Ishikawa (cell line): Measurements from ENCODE around the gene HAP1.

Experiments used
- CEBPB ChIP-seq: IDR thresholded peaks from 2 replicates; pipeline ENCODE4 v1.6.1; 2012
- CREB1 ChIP-seq: IDR thresholded peaks from 2 replicates; pipeline ENCODE4 v1.6.1; 2012; ENCODE audit warnings: low read depth
- EGR1 ChIP-seq: IDR thresholded peaks from 2 replicates; pipeline ENCODE4 v1.6.1; 2012
- EP300 ChIP-seq: IDR thresholded peaks from 2 replicates; pipeline ENCODE4 v1.6.1; 2012; ENCODE audit warnings: borderline replicate concordance
- NFIC ChIP-seq: IDR thresholded peaks from 2 replicates; pipeline ENCODE4 v1.6.1; 2012
- RAD21 ChIP-seq: IDR thresholded peaks from 2 replicates; pipeline ENCODE4 v1.6.1; 2012; ENCODE audit warnings: low read depth
- TAF1 ChIP-seq: IDR thresholded peaks from 2 replicates; pipeline ENCODE4 v1.6.1; 2012; ENCODE audit warnings: low read depth, mild to moderate bottlenecking
- TCF12 ChIP-seq: IDR thresholded peaks from 2 replicates; pipeline ENCODE4 v1.6.1; 2012; ENCODE audit warnings: low read depth
- TF ChIP-seq, protein P1 (sequence below): IDR thresholded peaks from 2 replicates; pipeline ENCODE4 v1.6.1; 2012; ENCODE audit warnings: low read depth, mild to moderate bottlenecking
- TF ChIP-seq, protein P2 (sequence below): IDR thresholded peaks from 2 replicates; pipeline ENCODE4 v1.6.1; 2012

DNA sequence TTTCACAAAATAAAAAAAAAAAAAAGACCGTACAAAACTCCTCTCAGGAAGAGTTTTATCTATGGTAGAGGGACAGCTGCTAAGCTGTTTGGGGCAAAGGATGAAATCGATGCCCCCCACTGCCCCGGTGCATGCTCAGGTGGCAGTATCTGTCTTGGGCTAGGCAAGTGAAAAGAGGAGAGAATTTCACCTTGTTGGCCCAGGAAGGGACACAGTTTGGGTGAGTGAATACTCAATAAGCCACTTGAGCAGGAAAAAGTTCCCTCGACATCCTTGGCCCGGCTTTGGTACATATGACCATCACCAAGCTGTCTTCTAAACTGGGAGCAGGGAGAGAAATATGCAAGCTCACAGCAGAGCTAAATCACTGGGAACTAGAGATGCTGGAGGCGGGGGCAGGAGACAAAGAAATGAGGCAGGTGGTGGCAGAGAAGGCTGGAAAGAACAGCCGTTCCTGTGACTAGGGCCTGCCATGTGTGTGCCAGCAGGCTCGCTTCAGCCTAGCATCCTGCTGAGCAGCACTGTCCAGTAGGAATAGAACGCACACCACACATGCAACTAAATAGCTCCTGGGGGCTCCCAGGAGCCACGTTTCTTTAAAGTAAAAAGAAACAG is 53.9 kb downstream of the HAP1 start:
- no peak for TF ChIP-seq EP300
- no peak for TF ChIP-seq TCF12
- no peak for TF ChIP-seq TAF1
- TF ChIP-seq, protein P1, sequence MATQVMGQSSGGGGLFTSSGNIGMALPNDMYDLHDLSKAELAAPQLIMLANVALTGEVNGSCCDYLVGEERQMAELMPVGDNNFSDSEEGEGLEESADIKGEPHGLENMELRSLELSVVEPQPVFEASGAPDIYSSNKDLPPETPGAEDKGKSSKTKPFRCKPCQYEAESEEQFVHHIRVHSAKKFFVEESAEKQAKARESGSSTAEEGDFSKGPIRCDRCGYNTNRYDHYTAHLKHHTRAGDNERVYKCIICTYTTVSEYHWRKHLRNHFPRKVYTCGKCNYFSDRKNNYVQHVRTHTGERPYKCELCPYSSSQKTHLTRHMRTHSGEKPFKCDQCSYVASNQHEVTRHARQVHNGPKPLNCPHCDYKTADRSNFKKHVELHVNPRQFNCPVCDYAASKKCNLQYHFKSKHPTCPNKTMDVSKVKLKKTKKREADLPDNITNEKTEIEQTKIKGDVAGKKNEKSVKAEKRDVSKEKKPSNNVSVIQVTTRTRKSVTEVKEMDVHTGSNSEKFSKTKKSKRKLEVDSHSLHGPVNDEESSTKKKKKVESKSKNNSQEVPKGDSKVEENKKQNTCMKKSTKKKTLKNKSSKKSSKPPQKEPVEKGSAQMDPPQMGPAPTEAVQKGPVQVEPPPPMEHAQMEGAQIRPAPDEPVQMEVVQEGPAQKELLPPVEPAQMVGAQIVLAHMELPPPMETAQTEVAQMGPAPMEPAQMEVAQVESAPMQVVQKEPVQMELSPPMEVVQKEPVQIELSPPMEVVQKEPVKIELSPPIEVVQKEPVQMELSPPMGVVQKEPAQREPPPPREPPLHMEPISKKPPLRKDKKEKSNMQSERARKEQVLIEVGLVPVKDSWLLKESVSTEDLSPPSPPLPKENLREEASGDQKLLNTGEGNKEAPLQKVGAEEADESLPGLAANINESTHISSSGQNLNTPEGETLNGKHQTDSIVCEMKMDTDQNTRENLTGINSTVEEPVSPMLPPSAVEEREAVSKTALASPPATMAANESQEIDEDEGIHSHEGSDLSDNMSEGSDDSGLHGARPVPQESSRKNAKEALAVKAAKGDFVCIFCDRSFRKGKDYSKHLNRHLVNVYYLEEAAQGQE, result no peak
- TF ChIP-seq CREB1, result no peak
- TF ChIP-seq CEBPB, result no peak
- TF ChIP-seq, protein P2, sequence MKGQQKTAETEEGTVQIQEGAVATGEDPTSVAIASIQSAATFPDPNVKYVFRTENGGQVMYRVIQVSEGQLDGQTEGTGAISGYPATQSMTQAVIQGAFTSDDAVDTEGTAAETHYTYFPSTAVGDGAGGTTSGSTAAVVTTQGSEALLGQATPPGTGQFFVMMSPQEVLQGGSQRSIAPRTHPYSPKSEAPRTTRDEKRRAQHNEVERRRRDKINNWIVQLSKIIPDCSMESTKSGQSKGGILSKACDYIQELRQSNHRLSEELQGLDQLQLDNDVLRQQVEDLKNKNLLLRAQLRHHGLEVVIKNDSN, result no peak
- no peak for TF ChIP-seq RAD21
- TF ChIP-seq NFIC, result no peak
- TF ChIP-seq EGR1, result no peak
